HepG2 (cell line): ENCODE measurements around the gene CUEDC2. TPM values are rescaled to one million over a fixed set of nuclear protein-coding genes. Genes with fewer than 3 reads are reported as not detected.

Source experiments
- AKNA ChIP-seq: sonication (generic); formaldehyde crosslinking; IDR thresholded peaks from 2 replicates; pipeline ENCODE4 v1.4.0; 2020; ENCODE audit warnings: missing genetic modification reagents, borderline replicate concordance
- HDAC6 ChIP-seq: fragments of 200-600 bp; sonication (generic); IDR thresholded peaks from 2 replicates; pipeline ENCODE4 v1.7.0; 2017; ENCODE audit warnings: mild to moderate bottlenecking, antibody characterized with exemption, low read length, low read depth
- MED13 ChIP-seq: sonication (generic); formaldehyde crosslinking; IDR thresholded peaks from 2 replicates; pipeline ENCODE4 v1.5.0; 2020; ENCODE audit warnings: missing genetic modification reagents
- NFKB2 ChIP-seq: sonication (generic); formaldehyde crosslinking; IDR thresholded peaks from 2 replicates; pipeline ENCODE4 v1.4.0; 2020; ENCODE audit warnings: missing genetic modification reagents, borderline replicate concordance
- RCOR2 ChIP-seq: IDR thresholded peaks from 2 replicates; pipeline ENCODE4 v1.6.1; 2016; ENCODE audit warnings: missing biosample characterization, missing genetic modification reagents
- SETDB1 ChIP-seq: sonication (generic); formaldehyde crosslinking; IDR thresholded peaks from 2 replicates; pipeline ENCODE4 v1.5.1; 2020; ENCODE audit warnings: missing genetic modification reagents, mild to moderate bottlenecking, borderline replicate concordance
- THAP11 ChIP-seq: IDR thresholded peaks from 2 replicates; pipeline ENCODE4 v1.6.1; 2016; ENCODE audit warnings: missing biosample characterization, missing genetic modification reagents
- YEATS2 ChIP-seq: sonication (generic); formaldehyde crosslinking; IDR thresholded peaks from 2 replicates; pipeline ENCODE4 v1.4.0; 2020; ENCODE audit warnings: missing genetic modification reagents, borderline replicate concordance
- ZBTB8A ChIP-seq: sonication (generic); formaldehyde crosslinking; IDR thresholded peaks from 2 replicates; pipeline ENCODE4 v1.4.0; 2020; ENCODE audit warnings: mild to moderate bottlenecking, low read depth, missing genetic modification reagents, borderline replicate concordance
- ZFP37 ChIP-seq: sonication (generic); formaldehyde crosslinking; IDR thresholded peaks from 2 replicates; pipeline ENCODE4 v1.4.0; 2020; ENCODE audit warnings: missing genetic modification reagents, borderline replicate concordance
- ZNF350 ChIP-seq: sonication (generic); formaldehyde crosslinking; IDR thresholded peaks from 2 replicates; pipeline ENCODE4 v1.4.0; 2020; ENCODE audit warnings: mild to moderate bottlenecking, low read depth, missing genetic modification reagents, borderline replicate concordance
- ZNF572 ChIP-seq: sonication (generic); formaldehyde crosslinking; IDR thresholded peaks from 2 replicates; pipeline ENCODE4 v1.5.1; 2020; ENCODE audit warnings: mild to moderate bottlenecking, missing genetic modification reagents
- ZNF615 ChIP-seq: sonication (generic); formaldehyde crosslinking; IDR thresholded peaks from 2 replicates; pipeline ENCODE4 v1.5.0; 2020; ENCODE audit warnings: mild to moderate bottlenecking, missing genetic modification reagents, borderline replicate concordance
- ZNF687 ChIP-seq: sonication (generic); formaldehyde crosslinking; IDR thresholded peaks from 2 replicates; pipeline ENCODE4 v1.5.1; 2020; ENCODE audit warnings: mild to moderate bottlenecking, missing genetic modification reagents, moderate library complexity
- ZNF710 ChIP-seq: sonication (generic); formaldehyde crosslinking; IDR thresholded peaks from 2 replicates; pipeline ENCODE4 v1.5.0; 2020; ENCODE audit warnings: mild to moderate bottlenecking, missing genetic modification reagents, borderline replicate concordance
- ZNF776 ChIP-seq: sonication (generic); formaldehyde crosslinking; IDR thresholded peaks from 2 replicates; pipeline ENCODE4 v1.4.0; 2020; ENCODE audit warnings: mild to moderate bottlenecking, missing genetic modification reagents
- ZNF879 ChIP-seq: sonication (generic); formaldehyde crosslinking; IDR thresholded peaks from 2 replicates; pipeline ENCODE4 v1.8.1; 2023; ENCODE audit warnings: missing genetic modification reagents
- ZNF883 ChIP-seq: sonication (generic); formaldehyde crosslinking; IDR thresholded peaks from 2 replicates; pipeline ENCODE4 v1.5.1; 2020; ENCODE audit warnings: mild to moderate bottlenecking, missing genetic modification reagents; ENCODE audit errors: not compliant biosample characterization
- polyA plus RNA-seq, 8 experiments: library from polyadenylated mRNA; depleted of rRNA in 3 of 8; stranded (reverse) in 7 of 8; unstranded in 1 of 8; fragments of >200 nt; fragmentation: Illumina TruSeq in 4 of 8; extraction: Trizol in 4 of 8; gene quantifications; 2 replicates each; pipeline versions ENCODE4 v1.2.1 to v1.2.3, GENCODE V29; 2011 to 2016; ENCODE audit warnings: low read depth in 4 of 8, missing spikeins in 1 of 8, mixed read lengths in 1 of 8; ENCODE audit not compliant: insufficient read depth in 1 of 8
- total RNA-seq, 5 experiments: library from RNA; depleted of rRNA; stranded (reverse); fragments of >200 nt; fragmentation: Illumina TruSeq; extraction: Trizol; gene quantifications; 2 replicates each; pipeline ENCODE4 v1.2.3, GENCODE V29; 2016; ENCODE audit warnings: low read depth in 1 of 5

CUEDC2 gene
- total and polyA plus RNA-seq, 2 of the 13 experiments (the other 11 are each of a cell fraction or from before 2014, with no cell fraction given) = 13.1 to 18.4 TPM

GRCh38 chr10:102394079-102394800 lies 38.1 kb downstream of the CUEDC2 start (continued):
- no peak; the same call in 1 of the 2 replicates for TF ChIP-seq ZNF615 (CRISPR knock-in tag)
- no peak for TF ChIP-seq ZNF883 (CRISPR knock-in tag)
- no peak for TF ChIP-seq RCOR2 (CRISPR knock-in tag)
- no peak for TF ChIP-seq MED13 (CRISPR knock-in tag)
- TF ChIP-seq SETDB1 (CRISPR knock-in tag) = no peak
- TF ChIP-seq ZNF776 (CRISPR knock-in tag) = no peak
- TF ChIP-seq ZFP37 (CRISPR knock-in tag) = no peak
- TF ChIP-seq HDAC6 = no peak
- no peak for TF ChIP-seq AKNA (CRISPR knock-in tag)
- peak; percentile 47; the same call in 1 of the 2 replicates for TF ChIP-seq ZNF350
- TF ChIP-seq ZNF687 (CRISPR knock-in tag) = peak; percentile 72
- peak; percentile 87 for TF ChIP-seq NFKB2 (CRISPR knock-in tag)
- no peak; the same call in 1 of the 2 replicates for TF ChIP-seq ZBTB8A (CRISPR knock-in tag)
- no peak for TF ChIP-seq ZNF879
- peak; percentile 76; the same call in 1 of the 2 replicates for TF ChIP-seq YEATS2 (CRISPR knock-in tag)
- TF ChIP-seq ZNF710 (CRISPR knock-in tag) = no peak
- peak; percentile 66; the same call in 1 of the 2 replicates for TF ChIP-seq THAP11
- no peak for TF ChIP-seq ZNF572 (CRISPR knock-in tag)
